Measurements from ENCODE around the gene TBCD. TPM values are rescaled to one million over a fixed set of nuclear protein-coding genes. Genes with fewer than 3 reads are reported as not detected.

The TBCD gene
- total and polyA plus RNA-seq, 9 of the 15 experiments (the other 6 are each of a cell fraction or from before 2014, with no cell fraction given): 8.9 to 98.5 (median 28.0) TPM

- DNase-seq (ENCODE audit: extremely low read depth in 1 of 4, low spot score in 3 of 4) (no peak), FAIRE-seq (no peak), ATAC-seq (no peak)
- no peaks in the 10 kb centered on the region for H3K79me2 ChIP-seq (ENCODE audit: control insufficient read depth, insufficient read depth, low read length)
- H4K20me1 ChIP-seq (replicated peaks; ENCODE audit: control insufficient read depth, insufficient read depth, low read length): no peaks in the 10 kb centered on the region
- BruUV-seq (replicated peaks): no TSS peak
- in situ Hi-C loops (cut with MboI) (no loop called here), intact Hi-C loops (cut with micrococcal nuclease) (no loop called here)
- H3K4me1 ChIP-seq (replicated peaks in 1 of 2; ENCODE audit: control insufficient read depth in 2 of 2, insufficient read depth in 2 of 2, low read length in 2 of 2): peaks cover 0 to 5% of the 10 kb centered on the region in 2 experiments; a peak in 1 of 5 replicates
- H3K4me2 ChIP-seq (ENCODE audit: insufficient read depth, low read length): no peak overlapping the region
- ChIA-PET CTCF (ENCODE audit: low intra/inter-chr PET ratio) (no interaction called here), POLR2A (no interaction called here)
- H3K36me3 ChIP-seq (ENCODE audit: control insufficient read depth, insufficient read depth, low read length): no peaks in the 10 kb centered on the region
- no peak overlapping the region for H2AFZ ChIP-seq (ENCODE audit: low read depth, low read length)
- no peaks in the 10 kb centered on the region for H3K9me3 ChIP-seq (replicated peaks; ENCODE audit: control insufficient read depth, insufficient read depth, low read depth, low read length)
- no peak overlapping the region for H3K4me3 ChIP-seq
- no peaks in the 10 kb centered on the region for H3K27me3 ChIP-seq (ENCODE audit: control insufficient read depth in 2 of 2, insufficient read depth in 2 of 2, low read length in 2 of 2)
- no peak overlapping the region for H3K27ac ChIP-seq (ENCODE audit: extremely low read depth, low read depth, low read length)
- WGBS (ENCODE audit: insufficient coverage, low coverage, missing lambda C conversion rate): 52% methylated on average over 16 of the region's 18 CpGs
- no peak overlapping the region; a peak in 1 of 4 replicates for H3K9ac ChIP-seq (ENCODE audit: insufficient read depth in 1 of 2, low read depth in 2 of 2, low read length in 2 of 2)
- no peaks in the 10 kb centered on the region for H3K9me1 ChIP-seq (ENCODE audit: control insufficient read depth, insufficient read depth, low read length)
- TF ChIP-seq PBX2 (CRISPR knock-in tag; IDR thresholded peaks at IDR 0.05; ENCODE audit: low read depth) (no peak), PBX2 (tag; conservative IDR thresholded peaks at IDR 0.05; ENCODE audit: low read depth) (no peak), ZKSCAN8 (CRISPR knock-in tag; IDR thresholded peaks at IDR 0.05) (no peak), MAFF (IDR thresholded peaks at IDR 0.05; ENCODE audit: low read length) (no peak), SPI1 (IDR thresholded peaks at IDR 0.05; ENCODE audit: borderline replicate concordance, low read depth, low read length) (no peak), NCOA1 (IDR thresholded peaks at IDR 0.05; ENCODE audit: low read depth) (no peak), KDM4B (IDR thresholded peaks at IDR 0.05; ENCODE audit: borderline replicate concordance in 2 of 2, low read depth in 1 of 2) (no peak), HOXB6 (CRISPR knock-in tag; IDR thresholded peaks at IDR 0.05; ENCODE audit: borderline replicate concordance) (no peak), SMAD4 (CRISPR knock-in tag; conservative IDR thresholded peaks at IDR 0.05) (no peak), THAP7 (CRISPR knock-in tag; IDR thresholded peaks at IDR 0.05) (no peak), BACH1 (tag; IDR thresholded peaks at IDR 0.05) (no peak), SIN3A (IDR thresholded peaks at IDR 0.05; ENCODE audit: borderline replicate concordance in 2 of 2, control insufficient read depth in 1 of 2, low read depth in 2 of 2, low read length in 2 of 2) (no peak), SRSF3 (IDR thresholded peaks at IDR 0.05; ENCODE audit: insufficient read depth, low read length) (no peak), KDM1A (IDR thresholded peaks at IDR 0.05) (no peak), CEBPG (CRISPR knock-in tag; IDR thresholded peaks at IDR 0.05) (no peak), CEBPG (tag; conservative IDR thresholded peaks at IDR 0.05 in 1 of 2, IDR thresholded peaks at IDR 0.05 in 1 of 2) (no peak), MAFK (IDR thresholded peaks at IDR 0.05; ENCODE audit: low read length) (no peak)
Measured at GRCh38 chr17:82967268-82968032, 215.6 kb downstream of the TBCD start.
